Left colon (tissue), 2 donors: ENCODE data around the gene MYLK4. TPM values are rescaled to one million over a fixed set of nuclear protein-coding genes. Genes with fewer than 3 reads are reported as not detected.
A peak's percentile ranks its signal among the peaks of the same experiment; 100 is the strongest.

Source experiments
- ATAC-seq: fragments of 200-7000 bp; cut with Tn5 transposase; one replicate; pipeline ENCODE4 v1.9.1; 2020; ENCODE audit warnings: mild to moderate bottlenecking, moderate library complexity
- DNase-seq, 2 donors: peaks; one replicate each; pipeline ENCODE4 v3.0.0-alpha.2; 2020
- intact Hi-C, 2 donors: fragments of 100-400 bp; cut with DNase I in 1 of 2; cut with micrococcal nuclease in 1 of 2; formaldehyde crosslinking; loops; one replicate each; pipeline versions ENCODE4 v1.11.2 to v1.14.0; 2022; cut with DNase I, micrococcal nuclease
- total RNA-seq, 2 donors: library from RNA; stranded (reverse); fragmentation: NEBNext Ultra II Directional; extraction: Animal tissue kit (Norgen Biotek cat#: 25700); gene quantifications; one replicate each; pipeline ENCODE4 v1.2.1, GENCODE V29; 2021
- donor health status: DM: no; HTN: no; CAD: no.
- donor health status: DM: yes; HTN: yes; CAD: no.

The MYLK4 gene
- total RNA-seq, 2 donors from 2014 or later, result 0.34 to 0.55 TPM

GRCh38 chr6:2653369-2654032, 97.2 kb downstream of the MYLK4 start:
- no peak for DNase-seq
- no peak for ATAC-seq
- intact Hi-C loops, result no loop called here

GRCh38 chr6:2652611-2653010, 98.1 kb downstream of the MYLK4 start:
- ATAC-seq (no peak), DNase-seq (no peak)
- intact Hi-C loops, result no loop called here

- intact Hi-C loops, result no loop called here
- ATAC-seq, result no peak
- DNase-seq, result no peak
Measured at GRCh38 chr6:2651961-2652360, 98.8 kb downstream of the MYLK4 start.

- no peak for ATAC-seq
- DNase-seq, result no peak
- intact Hi-C loops, result no loop called here
Measured at GRCh38 chr6:2651536-2651935, 99.2 kb downstream of the MYLK4 start.

- no peak for ATAC-seq
- DNase-seq, result no peak
- intact Hi-C loops, result no loop called here
Measured at GRCh38 chr6:2646346-2646745, 104.4 kb downstream of the MYLK4 start.

GRCh38 chr6:2643935-2644539, 106.7 kb downstream of the MYLK4 start:
- DNase-seq (no peak), ATAC-seq (no peak)
- intact Hi-C loops, result no loop called here

GRCh38 chr6:2643130-2643529, 107.6 kb downstream of the MYLK4 start:
- intact Hi-C loops, result no loop called here
- DNase-seq (no peak), ATAC-seq (no peak)

- no peak for ATAC-seq
- intact Hi-C loops, result no loop called here
- no peak for DNase-seq
Measured at GRCh38 chr6:2641044-2641725, 109.5 kb downstream of the MYLK4 start.

GRCh38 chr6:2640551-2640950, 110.2 kb downstream of the MYLK4 start:
- DNase-seq (no peak), ATAC-seq (no peak)
- intact Hi-C loops, result no loop called here

GRCh38 chr6:2639896-2640295, 110.8 kb downstream of the MYLK4 start:
- intact Hi-C loops, result loop anchor here (5.0 to 10.0 kb wide), 2 partner anchors 1033 to 1035 kb away; partner anchors contain the start of gene FOXC1 (in 2 of the 2)

GRCh38 chr6:2639167-2639566, 111.6 kb downstream of the MYLK4 start:
- ATAC-seq, result no peak
- intact Hi-C loops, result loop anchor here (5.0 to 10.0 kb wide), 2 partner anchors 1032 to 1034 kb away; partner anchors contain the start of gene FOXC1 (in 2 of the 2)
- no peak for DNase-seq

More at GRCh38 chr6:2639896-2640295, 110.8 kb downstream of the MYLK4 start:
- ATAC-seq (no peak), DNase-seq (no peak)

- DNase-seq (no peak), ATAC-seq (no peak)
- intact Hi-C loops, result loop anchor here (5.0 to 10.0 kb wide), 2 partner anchors 1029 to 1032 kb away; partner anchors contain the start of gene FOXC1 (in 2 of the 2)
Measured at GRCh38 chr6:2636672-2637071, 114.0 kb downstream of the MYLK4 start.

GRCh38 chr6:2635911-2636310, 114.8 kb downstream of the MYLK4 start:
- intact Hi-C loops, result loop anchor here (5.0 to 10.0 kb wide), 2 partner anchors 1029 to 1031 kb away; partner anchors contain the start of gene FOXC1 (in 2 of the 2)
- ATAC-seq (no peak), DNase-seq (no peak)

- DNase-seq (peak; percentile 68 to 88), ATAC-seq (peak; percentile 98)
- intact Hi-C loops, result loop anchor here in 1 of 2 donors (10.0 kb wide), 1 partner anchor 1030 kb away; the partner anchor contains the start of gene FOXC1
Measured at GRCh38 chr6:2634139-2634964, 116.4 kb downstream of the MYLK4 start.

GRCh38 chr6:2633736-2634135, 117.0 kb downstream of the MYLK4 start:
- ATAC-seq (no peak), DNase-seq (no peak)
- intact Hi-C loops, result loop anchor here in 1 of 2 donors (10.0 kb wide), 1 partner anchor 1029 kb away; the partner anchor contains the start of gene FOXC1

- ATAC-seq, result no peak
- DNase-seq, result no peak
- intact Hi-C loops, result loop anchor here in 1 of 2 donors (10.0 kb wide), 1 partner anchor 1028 kb away; the partner anchor contains the start of gene FOXC1
Measured at GRCh38 chr6:2632976-2633584, 117.6 kb downstream of the MYLK4 start.

- DNase-seq, result no peak
- ATAC-seq, result no peak
- intact Hi-C loops, result loop anchor here in 1 of 2 donors (10.0 kb wide), 1 partner anchor 1028 kb away; the partner anchor contains the start of gene FOXC1
Measured at GRCh38 chr6:2632368-2632767, 118.4 kb downstream of the MYLK4 start.
